Esophagus muscularis mucosa (tissue), 4 donors: ENCODE data around the gene PRR20G. TPM values are rescaled to one million over a fixed set of nuclear protein-coding genes. Genes with fewer than 3 reads are reported as not detected.

Experiments used
- DNase-seq: peaks from one replicate; pipeline ENCODE4 v3.0.0-alpha.2; 2017; ENCODE audit errors: extremely low spot score
- H3K27ac ChIP-seq, 4 donors: fragments of 200-600 bp; sonication (generic); replicated peaks in 1 of 4; 1 replicate in 3 of 4; 2 replicates in 1 of 4; pipeline ENCODE4 v1.5.1; 2016 to 2019; ENCODE audit warnings: mild to moderate bottlenecking in 1 of 4
- H3K27me3 ChIP-seq, 4 donors: fragments of 200-600 bp; sonication (generic); one replicate each; pipeline versions ENCODE4 v1.5.1 to v1.6.0; 2016 to 2019
- H3K36me3 ChIP-seq, 4 donors: fragments of 200-600 bp; sonication (generic); one replicate each; pipeline ENCODE4 v1.5.1; 2016 to 2019
- H3K4me1 ChIP-seq, 4 donors: fragments of 200-600 bp; sonication (generic); one replicate each; pipeline ENCODE4 v1.5.1; 2016 to 2019
- H3K4me3 ChIP-seq, 4 donors: fragments of 200-600 bp; sonication (generic); 1 replicate in 2 of 4; 2 replicates in 2 of 4; pipeline ENCODE4 v1.5.1; 2016 to 2019; ENCODE audit warnings: mild to moderate bottlenecking in 4 of 4, moderate library complexity in 1 of 4
- H3K9me3 ChIP-seq, 4 donors: fragments of 200-600 bp; sonication (generic); 1 replicate in 3 of 4; 2 replicates in 1 of 4; pipeline ENCODE4 v1.5.1; 2016 to 2019
- CTCF ChIP-seq, 3 experiments: fragments of 200-600 bp in 2 of 3; fragments of 450-650 bp in 1 of 3; sonication (generic) in 2 of 3; IDR thresholded peaks; one replicate each; pipeline ENCODE4 v1.5.1; 2017 to 2019; ENCODE audit warnings: antibody characterized with exemption in 3 of 3, mild to moderate bottlenecking in 2 of 3, moderate library complexity in 1 of 3
- EP300 ChIP-seq: sonication (generic); formaldehyde crosslinking; IDR thresholded peaks from one replicate; pipeline ENCODE4 v1.6.1; 2017; ENCODE audit warnings: antibody characterized with exemption
- POLR2A ChIP-seq: fragments of 450-650 bp; IDR thresholded peaks from one replicate; pipeline ENCODE4 v1.6.1; 2017; ENCODE audit warnings: antibody characterized with exemption, moderate library complexity, mild to moderate bottlenecking, low read depth
- POLR2AphosphoS5 ChIP-seq, 2 donors: sonication (generic); formaldehyde crosslinking; IDR thresholded peaks; one replicate each; pipeline ENCODE4 v1.6.1; 2017; ENCODE audit warnings: antibody characterized with exemption in 2 of 2
- WGBS: methylation state at CpG from one replicate; pipeline ENCODE4 v1.1.5; 2018; 5-methylcytosine and 5-hydroxymethylcytosine counted together
- intact Hi-C: fragments of 100-400 bp; cut with DNase I; formaldehyde crosslinking; loops from one replicate; pipeline ENCODE4 v1.15.1; 2023
- total RNA-seq, 4 donors: library from RNA; depleted of rRNA; stranded (reverse); fragments of >200 nt; gene quantifications; one replicate each; pipeline versions ENCODE4 v1.1.0 to v1.2.1, GENCODE V29; 2016

The PRR20G gene
- total RNA-seq, 4 donors from 2014 or later = not detected

GRCh38 chr3:127250032-127250431 is 37.8 kb downstream of the PRR20G start:
- Histone ChIP-seq H3K9me3 (peaks cover 0 to 17% (median 12%) of the 10 kb centered on the region in 4 donors), H3K27me3 (peaks cover 0 to 9% (median 0%) of the 10 kb centered on the region in 4 donors), H3K4me1 (peaks cover 0 to 3% (median 0%) of the 10 kb centered on the region in 4 donors), H3K4me3 (no peak overlapping the region), H3K27ac (no peak overlapping the region), H3K36me3 (no peaks in the 10 kb centered on the region)
- WGBS = 26% methylated on average over 1 of the region's 1 CpG
- intact Hi-C loops = no loop called here
- TF ChIP-seq CTCF (IDR thresholded peaks at IDR 0.05) (no peak), EP300 (no peak), POLR2A (no peak), POLR2AphosphoS5 (IDR thresholded peaks at IDR 0.05) (no peak)
- DNase-seq = no peak

GRCh38 chr3:127247292-127247691 is 40.6 kb downstream of the PRR20G start:
- Histone ChIP-seq H3K9me3 (peaks cover 0 to 26% (median 14%) of the 10 kb centered on the region in 4 donors), H3K27ac (no peak overlapping the region), H3K27me3 (no peaks in the 10 kb centered on the region), H3K4me3 (no peak overlapping the region), H3K36me3 (no peaks in the 10 kb centered on the region), H3K4me1 (no peaks in the 10 kb centered on the region)
- TF ChIP-seq CTCF (IDR thresholded peaks at IDR 0.05) = no peak
- TF ChIP-seq EP300 = no peak
- TF ChIP-seq POLR2AphosphoS5 (IDR thresholded peaks at IDR 0.05) = no peak
- TF ChIP-seq POLR2A = no peak
- DNase-seq = no peak
- 72% methylated on average over 1 of the region's 1 CpG for WGBS
- intact Hi-C loops = no loop called here

GRCh38 chr3:127238602-127239001 is 49.2 kb downstream of the PRR20G start:
- peaks cover 0 to 18% (median 0%) of the 10 kb centered on the region in 4 donors for H3K27me3 ChIP-seq
- intact Hi-C loops = no loop called here
- no peaks in the 10 kb centered on the region for H3K36me3 ChIP-seq
- no peaks in the 10 kb centered on the region for H3K4me1 ChIP-seq
- no peak overlapping the region for H3K27ac ChIP-seq
- no peak for DNase-seq
- TF ChIP-seq EP300 (no peak), POLR2AphosphoS5 (IDR thresholded peaks at IDR 0.05) (no peak), POLR2A (no peak), CTCF (IDR thresholded peaks at IDR 0.05) (no peak)
- H3K9me3 ChIP-seq = peaks cover 0 to 12% (median 10%) of the 10 kb centered on the region in 4 donors
- 73% methylated on average over 2 of the region's 2 CpGs for WGBS
- H3K4me3 ChIP-seq = no peak overlapping the region

- Histone ChIP-seq H3K4me3 (no peak overlapping the region), H3K4me1 (no peaks in the 10 kb centered on the region), H3K9me3 (peaks cover 0 to 11% (median 8%) of the 10 kb centered on the region in 4 donors), H3K36me3 (no peaks in the 10 kb centered on the region), H3K27ac (no peak overlapping the region), H3K27me3 (peaks cover 0 to 22% (median 0%) of the 10 kb centered on the region in 4 donors)
- intact Hi-C loops = no loop called here
- no peak for DNase-seq
- 57% methylated on average over 3 of the region's 3 CpGs for WGBS
- TF ChIP-seq EP300 (no peak), POLR2AphosphoS5 (IDR thresholded peaks at IDR 0.05) (no peak), POLR2A (no peak), CTCF (IDR thresholded peaks at IDR 0.05) (no peak)
These were observed 50.0 kb downstream of the PRR20G start for GRCh38 chr3:127237835-127238234.

GRCh38 chr3:127235706-127236105 is 52.1 kb downstream of the PRR20G start:
- peaks cover 0 to 11% (median 4%) of the 10 kb centered on the region in 4 donors for H3K9me3 ChIP-seq
- no peak overlapping the region for H3K27ac ChIP-seq
- no peak overlapping the region for H3K4me3 ChIP-seq
- H3K27me3 ChIP-seq = peaks cover 0 to 22% (median 0%) of the 10 kb centered on the region in 4 donors
- no peaks in the 10 kb centered on the region for H3K36me3 ChIP-seq
- 68% methylated on average over 3 of the region's 3 CpGs for WGBS
- H3K4me1 ChIP-seq = no peaks in the 10 kb centered on the region
- intact Hi-C loops = no loop called here
- peak; percentile 66 for DNase-seq
- TF ChIP-seq POLR2A = no peak
- TF ChIP-seq CTCF (IDR thresholded peaks at IDR 0.05) = no peak
- no peak for TF ChIP-seq POLR2AphosphoS5 (IDR thresholded peaks at IDR 0.05)
- TF ChIP-seq EP300 = no peak
